ENCODE results near the gene NAA38. TPM values are rescaled to one million over a fixed set of nuclear protein-coding genes. Genes with fewer than 3 reads are reported as not detected.

NAA38 gene
- total and polyA plus RNA-seq, 10 donors: 51.0 to 185 (median 65.6) TPM

DNA sequence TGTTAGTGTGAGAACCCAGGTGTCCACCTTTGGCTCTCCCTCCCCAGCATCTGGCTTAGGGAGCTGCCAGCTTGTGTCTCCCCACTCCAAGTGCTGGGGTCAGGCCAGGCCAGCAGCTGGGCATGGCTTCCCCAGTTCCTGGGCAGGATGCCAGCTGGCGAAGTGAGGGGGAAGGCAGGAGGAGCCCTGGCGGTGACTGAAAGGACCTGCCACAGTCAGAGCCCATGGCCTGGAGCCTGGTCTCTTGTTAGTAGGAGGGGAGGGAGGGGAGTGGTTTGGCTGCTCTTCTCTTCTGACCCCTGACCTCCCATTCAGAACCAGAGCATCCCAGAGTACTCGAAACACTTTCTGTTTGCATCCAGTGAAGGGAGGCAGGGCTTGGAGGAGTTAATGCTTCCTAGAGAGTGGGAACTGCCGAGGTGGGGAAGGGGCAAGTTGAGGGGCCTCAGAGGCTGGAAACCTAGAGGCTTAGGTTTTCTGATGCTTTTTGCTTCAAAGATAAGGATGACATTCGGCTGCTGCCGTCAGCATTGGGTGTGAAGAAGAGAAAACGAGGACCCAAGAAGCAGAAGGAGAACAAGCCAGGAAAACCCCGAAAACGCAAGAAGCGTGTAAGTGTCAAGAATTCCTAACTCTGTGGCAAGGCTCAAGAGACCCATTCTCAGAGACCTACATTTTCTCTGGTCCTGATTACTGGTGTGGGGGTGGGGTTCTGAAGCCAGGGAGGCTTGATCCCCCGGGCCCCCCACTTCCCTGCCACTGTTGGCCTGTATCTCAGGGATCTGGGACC lies 32.0 kb upstream of the NAA38 start:
- WGBS, 5 donors: 38 to 61% (median 44%) methylated on average over 11 of the region's 11 CpGs
- intact Hi-C loops (cut with DNase I; ENCODE audit: low total_unique reads): no loop called here
- Histone ChIP-seq H3K36me3 (peaks cover 0 to 49% (median 39%) of the 10 kb centered on the region in 6 donors), H3K27me3 (replicated peaks in 1 of 7) (no peaks in the 10 kb centered on the region), H3K4me1 (peaks cover 31 to 57% (median 48%) of the 10 kb centered on the region in 6 donors), H3K27ac (peak overlapping the region; percentile 81 to 97 (median 94)), H3K9me3 (no peaks in the 10 kb centered on the region), H3K4me3 (peak overlapping the region in 3 of 8 donors; percentile 5 to 93 (median 10))
- TF ChIP-seq POLR2AphosphoS5 (IDR thresholded peaks at IDR 0.05): peak; percentile 89 to 93 (median 90)
- TF ChIP-seq, protein P1, sequence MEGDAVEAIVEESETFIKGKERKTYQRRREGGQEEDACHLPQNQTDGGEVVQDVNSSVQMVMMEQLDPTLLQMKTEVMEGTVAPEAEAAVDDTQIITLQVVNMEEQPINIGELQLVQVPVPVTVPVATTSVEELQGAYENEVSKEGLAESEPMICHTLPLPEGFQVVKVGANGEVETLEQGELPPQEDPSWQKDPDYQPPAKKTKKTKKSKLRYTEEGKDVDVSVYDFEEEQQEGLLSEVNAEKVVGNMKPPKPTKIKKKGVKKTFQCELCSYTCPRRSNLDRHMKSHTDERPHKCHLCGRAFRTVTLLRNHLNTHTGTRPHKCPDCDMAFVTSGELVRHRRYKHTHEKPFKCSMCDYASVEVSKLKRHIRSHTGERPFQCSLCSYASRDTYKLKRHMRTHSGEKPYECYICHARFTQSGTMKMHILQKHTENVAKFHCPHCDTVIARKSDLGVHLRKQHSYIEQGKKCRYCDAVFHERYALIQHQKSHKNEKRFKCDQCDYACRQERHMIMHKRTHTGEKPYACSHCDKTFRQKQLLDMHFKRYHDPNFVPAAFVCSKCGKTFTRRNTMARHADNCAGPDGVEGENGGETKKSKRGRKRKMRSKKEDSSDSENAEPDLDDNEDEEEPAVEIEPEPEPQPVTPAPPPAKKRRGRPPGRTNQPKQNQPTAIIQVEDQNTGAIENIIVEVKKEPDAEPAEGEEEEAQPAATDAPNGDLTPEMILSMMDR (IDR thresholded peaks at IDR 0.05 in 8 of 11, conservative IDR thresholded peaks at IDR 0.05 in 3 of 11): peak; percentile 24 to 73 (median 58)
- TF ChIP-seq POLR2A (IDR thresholded peaks at IDR 0.05): no peak
- DNase-seq: peak; percentile 94

DNA sequence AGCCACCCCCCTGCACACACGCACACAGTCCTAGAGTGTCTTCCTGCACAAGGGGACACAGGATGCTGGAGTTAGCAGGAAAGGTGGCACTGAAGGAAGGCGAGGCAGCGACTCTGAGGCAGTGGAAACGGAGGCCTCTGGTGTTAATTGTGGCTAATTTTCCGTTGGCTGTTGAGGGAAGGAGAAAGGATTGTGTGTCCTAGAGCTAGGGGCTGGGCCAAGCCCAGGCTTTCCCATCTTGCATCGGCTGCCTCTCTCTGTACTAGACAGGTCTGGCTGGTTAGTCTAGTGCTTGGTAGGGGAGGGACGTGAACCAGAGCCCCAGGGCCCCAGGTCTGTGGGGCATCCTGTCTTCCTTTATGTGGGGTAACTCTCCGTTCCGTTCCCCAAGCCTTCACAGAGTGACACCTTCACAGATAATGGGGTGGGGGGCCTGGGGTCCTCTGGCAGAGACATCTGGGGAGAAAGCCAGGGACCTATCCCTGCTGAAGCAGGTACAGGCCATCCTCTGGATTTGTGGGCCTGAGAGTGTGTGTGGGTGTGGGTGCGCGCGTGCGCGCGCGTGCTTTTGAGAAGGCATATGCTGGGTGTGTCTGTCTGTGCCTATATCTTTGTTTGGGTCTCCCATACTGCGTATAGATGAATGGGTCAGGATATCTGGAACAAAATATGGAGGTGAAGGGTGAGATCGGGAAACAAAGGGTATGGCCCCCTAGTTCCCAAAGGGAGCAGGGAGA lies 31.0 kb upstream of the NAA38 start, which contains the start of gene CHD3:
TSS of gene CHD3 (plus strand) at position 606 of the 737 bp plus-strand sequence. CDS start 212 bp downstream, outside the sequence.
- WGBS, 5 donors: 34 to 47% (median 38%) methylated on average over 15 to 18 of the region's 18 CpGs

DNA sequence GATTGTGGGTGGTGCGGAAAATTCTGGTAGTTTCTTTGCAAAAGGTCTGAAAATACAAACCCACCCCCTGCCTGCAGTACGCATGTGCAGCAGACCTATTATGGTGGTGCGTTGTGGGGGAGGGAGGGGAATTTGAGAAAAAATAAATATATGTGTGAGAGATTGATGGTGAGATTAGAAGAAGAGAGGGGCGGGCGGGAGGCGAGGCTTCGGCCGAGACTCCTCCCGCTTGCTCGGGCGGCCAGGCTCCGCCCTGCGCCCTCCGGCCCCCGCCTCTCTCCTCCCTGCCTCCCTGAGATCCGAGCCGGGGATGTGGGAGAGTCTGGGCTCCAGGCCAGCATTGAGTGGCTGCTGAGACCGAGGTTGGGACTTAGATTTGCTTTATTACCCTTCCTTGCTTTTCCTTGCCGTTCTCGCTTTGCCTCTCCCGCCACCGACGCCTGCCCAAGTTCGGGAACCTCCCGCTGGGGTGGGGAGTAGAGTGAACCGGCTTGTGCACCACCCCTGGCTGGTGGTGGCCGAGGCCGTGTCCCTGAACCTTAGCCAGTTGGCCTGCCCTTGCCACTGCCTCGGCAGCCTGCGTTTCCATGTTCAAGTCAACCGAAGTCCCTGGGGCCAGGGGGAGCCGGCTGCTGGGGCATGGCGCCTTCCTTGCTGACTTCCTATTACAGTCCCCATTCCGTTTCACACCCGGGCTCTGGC lies 30.3 kb upstream of the NAA38 start:
- intact Hi-C loops (cut with DNase I; ENCODE audit: low total_unique reads): no loop called here
- 0 to 1% (median 0%) methylated on average over 29 to 35 of the region's 35 CpGs for WGBS, 5 donors
- peaks cover 0 to 35% (median 23%) of the 10 kb centered on the region in 6 donors for H3K36me3 ChIP-seq
- peak; percentile 94 for DNase-seq
- H3K9me3 ChIP-seq: no peaks in the 10 kb centered on the region
- H3K4me3 ChIP-seq: peak overlapping the region; percentile 47 to 93 (median 78)
- peaks cover 31 to 74% (median 63%) of the 10 kb centered on the region in 6 donors for H3K4me1 ChIP-seq
- H3K27me3 ChIP-seq (replicated peaks in 1 of 7): no peaks in the 10 kb centered on the region
- TF ChIP-seq POLR2A (IDR thresholded peaks at IDR 0.05): peak in 1 of 3 donors; percentile 38
- peak in 2 of 3 donors; percentile 86 to 87 for TF ChIP-seq POLR2AphosphoS5 (IDR thresholded peaks at IDR 0.05)
- TF ChIP-seq, protein P1 (IDR thresholded peaks at IDR 0.05 in 8 of 11, conservative IDR thresholded peaks at IDR 0.05 in 3 of 11): peak in 3 of 11 experiments; percentile 19 to 27 (median 25)
- peak overlapping the region; percentile 81 to 97 (median 94) for H3K27ac ChIP-seq

More for the DNA sequence above, 31.0 kb upstream of the NAA38 start, which contains the start of gene CHD3:
- Histone ChIP-seq H3K27ac (peak within 1 kb of the TSS; percentile 81 to 97 (median 94)), H3K36me3 (peaks cover 0 to 39% (median 29%) of the 10 kb centered on the region in 6 donors), H3K4me1 (peaks cover 31 to 67% (median 56%) of the 10 kb centered on the region in 6 donors), H3K4me3 (peak within 1 kb of the TSS; percentile 47 to 93 (median 78)), H3K9me3 (no peaks in the 10 kb centered on the region), H3K27me3 (replicated peaks in 1 of 7) (no peaks in the 10 kb centered on the region)
- TF ChIP-seq, protein P1 (IDR thresholded peaks at IDR 0.05 in 8 of 11, conservative IDR thresholded peaks at IDR 0.05 in 3 of 11): no peak
- TF ChIP-seq POLR2AphosphoS5 (IDR thresholded peaks at IDR 0.05) (peak in 1 of 3 donors; percentile 80), POLR2A (IDR thresholded peaks at IDR 0.05) (peak in 1 of 3 donors; percentile 18)
- no peak for DNase-seq
- intact Hi-C loops (cut with DNase I; ENCODE audit: low total_unique reads): no loop called here
